HCT116 (cell line): Measurements from ENCODE around the gene SLC35A1. TPM values are rescaled to one million over a fixed set of nuclear protein-coding genes. Genes with fewer than 3 reads are reported as not detected.

Source experiments
- ATAC-seq: fragments of 200-7000 bp; cut with Tn5 transposase; 2 replicates; pipeline ENCODE4 v1.9.1; 2020; ENCODE audit warnings: mild to moderate bottlenecking, moderate library complexity
- BruUV-seq: library from RNA; stranded (reverse); fragments of 400-500 nt; replicated peaks from 2 replicates; lab custom pipeline; 2021; lab: Mats Ljungman, UMichigan
- CTCF ChIA-PET: fragments of 300-600 bp; sonication (Branson Sonifier 250); formaldehyde crosslinking; loops from one replicate; lab custom pipeline; 2021; ENCODE audit warnings: antibody characterized with exemption; lab: Charles Lee
- POLR2A ChIA-PET: fragments of 300-600, 350-600 bp; sonication (Branson Sonifier 250); formaldehyde crosslinking; loops from one replicate; lab custom pipeline; 2021; ENCODE audit warnings: antibody characterized with exemption; lab: Charles Lee
- RAD21 ChIA-PET, 2 experiments: fragments of 300-600 bp; sonication (Branson Sonifier 250); formaldehyde crosslinking; loops; one replicate each; lab custom pipeline; 2023; ENCODE audit warnings: low total read pairs in 2 of 2; ENCODE audit not compliant: uncharacterized antibody in 2 of 2, unreplicated experiment in 2 of 2, low non-redundant PET in 1 of 2; lab: Charles Lee
- DNase-seq: peaks from one replicate; pipeline ENCODE4 v3.0.0-alpha.2; 2010; ENCODE audit warnings: low read depth, low spot score
- H2AFZ ChIP-seq: fragments of 200-600 bp; shearing (Covaris generic), sonication (generic); 2 replicates; pipeline ENCODE4 v1.6.1; 2017; ENCODE audit warnings: low read depth, mixed run types, mixed read lengths, antibody characterized with exemption, low read length; ENCODE audit not compliant: poor library complexity, severe bottlenecking
- H3K27ac ChIP-seq: 2 replicates; pipeline ENCODE4 v1.5.1; 2012; ENCODE audit warnings: low read depth, low read length
- H3K27me3 ChIP-seq: fragments of 200-600 bp; sonication (generic); 2 replicates; pipeline ENCODE4 v1.6.1; 2016; ENCODE audit warnings: mixed run types, low read length, mixed read lengths; ENCODE audit not compliant: insufficient read depth
- H3K36me3 ChIP-seq, 2 experiments: fragments of 200-500 bp in 1 of 2; fragments of 200-600 bp in 1 of 2; sonication (Bioruptor generic) in 1 of 2; sonication (generic) in 1 of 2; 2 replicates each; pipeline versions ENCODE4 v1.5.1 to v1.6.1; 2014 to 2016; ENCODE audit warnings: low read length in 2 of 2, inconsistent platforms in 1 of 2, mixed read lengths in 1 of 2, mixed run types in 1 of 2; ENCODE audit not compliant: insufficient read depth in 2 of 2, control insufficient read depth in 1 of 2
- H3K4me1 ChIP-seq, 2 experiments: fragments of 200-600 bp in 1 of 2; sonication (generic) in 1 of 2; 2 replicates each; pipeline versions ENCODE4 v1.5.1 to v1.6.1; 2012 to 2017; ENCODE audit warnings: low read length in 2 of 2, inconsistent platforms in 1 of 2, mild to moderate bottlenecking in 1 of 2, mixed read lengths in 1 of 2, mixed run types in 1 of 2, moderate library complexity in 1 of 2; ENCODE audit not compliant: insufficient read depth in 2 of 2, control insufficient read depth in 1 of 2
- H3K4me2 ChIP-seq: fragments of 200-600 bp; sonication (generic); 2 replicates; pipeline ENCODE4 v1.6.1; 2017; ENCODE audit warnings: mixed run types, low read length, mixed read lengths
- H3K4me3 ChIP-seq, 2 experiments: fragments of 200-600 bp in 1 of 2; sonication (generic) in 1 of 2; replicated peaks in 1 of 2; 2 replicates each; pipeline ENCODE4 v1.5.1; 2011 to 2016; ENCODE audit warnings: low read length in 2 of 2, control low read depth in 1 of 2, low read depth in 1 of 2, mild to moderate bottlenecking in 1 of 2, mixed read lengths in 1 of 2, mixed run types in 1 of 2
- H3K79me2 ChIP-seq: fragments of 200-600 bp; sonication (generic); 2 replicates; pipeline ENCODE4 v1.6.1; 2017; ENCODE audit warnings: mild to moderate bottlenecking, mixed run types, low read length, moderate library complexity, mixed read lengths; ENCODE audit not compliant: insufficient read depth
- H3K9ac ChIP-seq: fragments of 200-600 bp; sonication (generic); 2 replicates; pipeline ENCODE4 v1.6.1; 2016; ENCODE audit warnings: low read length, mixed read lengths
- H3K9me2 ChIP-seq: fragments of 200-600 bp; sonication (generic), shearing (Covaris generic); 2 replicates; pipeline ENCODE4 v1.6.1; 2017; ENCODE audit warnings: mixed run types, mild to moderate bottlenecking, moderate library complexity; ENCODE audit not compliant: insufficient read depth
- H3K9me3 ChIP-seq, 2 experiments: fragments of 200-500 bp in 1 of 2; fragments of 200-600 bp in 1 of 2; sonication (Bioruptor generic) in 1 of 2; sonication (generic) in 1 of 2; 2 replicates each; pipeline ENCODE4 v1.6.1; 2014 to 2017; ENCODE audit warnings: low read length in 2 of 2, mixed read lengths in 2 of 2, inconsistent platforms in 1 of 2, low read depth in 1 of 2, mild to moderate bottlenecking in 1 of 2, mixed run types in 1 of 2, moderate library complexity in 1 of 2; ENCODE audit not compliant: control insufficient read depth in 1 of 2, insufficient read depth in 1 of 2
- H4K20me1 ChIP-seq: fragments of 200-600 bp; sonication (generic), shearing (Covaris generic); 2 replicates; pipeline ENCODE4 v1.6.1; 2017; ENCODE audit warnings: mixed run types, mild to moderate bottlenecking, moderate library complexity; ENCODE audit not compliant: insufficient read depth
- ATF3 ChIP-seq: IDR thresholded peaks from 2 replicates; pipeline ENCODE4 v1.6.1; 2012
- CEBPB ChIP-seq: IDR thresholded peaks from 2 replicates; pipeline ENCODE4 v1.6.1; 2012; ENCODE audit warnings: low read depth
- CTCF ChIP-seq, 3 experiments: fragments of 200-600 bp in 1 of 3; sonication (generic) in 1 of 3; IDR thresholded peaks in 2 of 3; conservative IDR thresholded peaks in 1 of 3; 2 replicates each; pipeline ENCODE4 v1.5.1; 2012 to 2017; ENCODE audit warnings: low read depth in 2 of 3, low read length in 2 of 3, antibody characterized with exemption in 1 of 3, borderline replicate concordance in 1 of 3, control low read depth in 1 of 3, mild to moderate bottlenecking in 1 of 3, mixed read lengths in 1 of 3, mixed run types in 1 of 3, moderate library complexity in 1 of 3; ENCODE audit not compliant: insufficient read depth in 1 of 3
- ELF1 ChIP-seq: IDR thresholded peaks from 2 replicates; pipeline ENCODE4 v1.6.1; 2012; ENCODE audit warnings: low read depth, borderline replicate concordance
- EZH2 ChIP-seq: fragments of 200-600 bp; sonication (generic); IDR thresholded peaks from 2 replicates; pipeline ENCODE4 v1.6.1; 2017; ENCODE audit warnings: antibody characterized with exemption, mixed run types
- FOSL1 ChIP-seq: IDR thresholded peaks from 2 replicates; pipeline ENCODE4 v1.6.1; 2012; ENCODE audit warnings: low read depth
- JUND ChIP-seq: IDR thresholded peaks from 2 replicates; pipeline ENCODE4 v1.6.1; 2012
- POLR2A ChIP-seq: IDR thresholded peaks from 2 replicates; pipeline ENCODE4 v1.7.0; 2011; ENCODE audit warnings: borderline replicate concordance; ENCODE audit not compliant: insufficient read depth, insufficient read length; ENCODE audit errors: extremely low read depth
- POLR2AphosphoS5 ChIP-seq: IDR thresholded peaks from 2 replicates; pipeline ENCODE4 v1.6.1; 2011; ENCODE audit warnings: mild to moderate bottlenecking, low read depth, low read length, moderate library complexity
- RAD21 ChIP-seq: IDR thresholded peaks from 2 replicates; pipeline ENCODE4 v1.6.1; 2012; ENCODE audit warnings: low read depth, mild to moderate bottlenecking
- SIN3A ChIP-seq: IDR thresholded peaks from 2 replicates; pipeline ENCODE4 v1.6.1; 2012; ENCODE audit warnings: low read depth
- SRF ChIP-seq: IDR thresholded peaks from 2 replicates; pipeline ENCODE4 v1.6.1; 2012; ENCODE audit warnings: low read depth
- TCF7L2 ChIP-seq: IDR thresholded peaks from 2 replicates; pipeline ENCODE4 v1.7.0; 2011; ENCODE audit warnings: borderline replicate concordance, inconsistent platforms; ENCODE audit not compliant: insufficient read depth, insufficient read length; ENCODE audit errors: extremely low read depth
- YY1 ChIP-seq: IDR thresholded peaks from 2 replicates; pipeline ENCODE4 v1.6.1; 2011; ENCODE audit warnings: low read length, low read depth, moderate library complexity, mild to moderate bottlenecking; ENCODE audit not compliant: insufficient replicate concordance; ENCODE audit errors: extremely low read depth
- ZBTB33 ChIP-seq: IDR thresholded peaks from 2 replicates; pipeline ENCODE4 v1.6.1; 2011; ENCODE audit warnings: mild to moderate bottlenecking, low read length, moderate library complexity; ENCODE audit not compliant: insufficient replicate concordance; ENCODE audit errors: extremely low read depth
- ZFX ChIP-seq: fragments of 450-650 bp; IDR thresholded peaks from 2 replicates; pipeline ENCODE4 v1.6.1; 2017
- intact Hi-C: fragments of 100-400 bp; cut with micrococcal nuclease; formaldehyde crosslinking; loops from 2 replicates; pipeline ENCODE4 v1.10.0; 2022
- total RNA-seq: library from RNA; stranded (reverse); gene quantifications from one replicate; pipeline ENCODE4 v1.2.1, GENCODE V29; 2021; ENCODE audit not compliant: unreplicated experiment

The SLC35A1 gene
- total RNA-seq, 1 experiment from 2014 or later, result 29.1 TPM

GRCh38 chr6:87498048-87498447, 25.3 kb downstream of the SLC35A1 start:
- ChIA-PET POLR2A (no interaction called here), RAD21 (interaction anchor here in 1 of 2 experiments (0.6 kb wide), 1 partner anchor 45 kb away, joined by 3 read pairs; no protein-coding TSS in a partner anchor), CTCF (no interaction called here)
- Histone ChIP-seq H3K9me3 (no peaks in the 10 kb centered on the region), H3K4me1 (peaks cover 0 to 5% of the 10 kb centered on the region in 2 experiments; a peak in 2 of 4 replicates), H3K9me2 (no peaks in the 10 kb centered on the region), H3K27me3 (no peaks in the 10 kb centered on the region), H3K9ac (no peak overlapping the region), H3K36me3 (peaks cover 0 to 8% of the 10 kb centered on the region in 2 experiments; a peak in 1 of 4 replicates), H3K27ac (no peak overlapping the region), H4K20me1 (no peaks in the 10 kb centered on the region), H3K4me3 (no peak overlapping the region), H3K4me2 (no peak overlapping the region), H2AFZ (no peak overlapping the region), H3K79me2 (peaks cover 15% of the 10 kb centered on the region)
- TF ChIP-seq CTCF (IDR thresholded peaks at IDR 0.05 in 2 of 3, conservative IDR thresholded peaks at IDR 0.05 in 1 of 3; ENCODE audit: borderline replicate concordance in 1 of 3, insufficient read depth in 1 of 3, low read depth in 2 of 3, low read length in 2 of 3), result no peak
- no peak for TF ChIP-seq SIN3A
- no peak for TF ChIP-seq RAD21
- TF ChIP-seq SRF, result no peak
- ATAC-seq, result no peak
- BruUV-seq, result no TSS peak
- intact Hi-C loops, result no loop called here
- no peak for DNase-seq

- Histone ChIP-seq H3K4me3 (no peak overlapping the region), H3K9ac (no peak overlapping the region), H3K27me3 (no peaks in the 10 kb centered on the region), H3K4me2 (no peak overlapping the region), H3K9me2 (no peaks in the 10 kb centered on the region), H3K4me1 (peaks cover 0 to 5% of the 10 kb centered on the region in 2 experiments; a peak in 2 of 4 replicates), H3K36me3 (peaks cover 9 to 21% of the 10 kb centered on the region in 2 experiments; a peak in 2 of 4 replicates), H3K79me2 (peaks cover 11% of the 10 kb centered on the region), H4K20me1 (no peaks in the 10 kb centered on the region), H3K27ac (no peak overlapping the region), H3K9me3 (no peaks in the 10 kb centered on the region), H2AFZ (no peak overlapping the region)
- ChIA-PET POLR2A (no interaction called here), CTCF (no interaction called here), RAD21 (no interaction called here)
- no TSS peak for BruUV-seq
- ATAC-seq, result no peak
- intact Hi-C loops, result no loop called here
- no peak for DNase-seq
- TF ChIP-seq EZH2 (no peak), FOSL1 (no peak), ZBTB33 (no peak), ZFX (no peak), TCF7L2 (no peak), POLR2AphosphoS5 (no peak), ELF1 (no peak), ATF3 (no peak), CEBPB (no peak), RAD21 (no peak), JUND (no peak), POLR2A (no peak), YY1 (no peak)
These were observed 29.2 kb downstream of the SLC35A1 start for GRCh38 chr6:87501809-87502572.
